ENCODE results near the gene RIMS1. TPM values are rescaled to one million over a fixed set of nuclear protein-coding genes. Genes with fewer than 3 reads are reported as not detected.

RIMS1 gene
- total RNA-seq, 2 donors from 2014 or later: 3.5 to 5.7 TPM

GRCh38 chr6:72417759-72418158 lies 531.4 kb downstream of the RIMS1 start:
- DNase-seq (ENCODE audit: low spot score) (no peak), ATAC-seq (ENCODE audit: insufficient number of reproducible peaks, low FRiP score, low read depth) (no peak)
- Histone ChIP-seq H3K27me3 (replicated peaks; ENCODE audit: insufficient read depth) (no peaks in the 10 kb centered on the region), H3K36me3 (no peaks in the 10 kb centered on the region), H3K27ac (no peak overlapping the region), H3K4me3 (no peak overlapping the region), H3K9me3 (no peaks in the 10 kb centered on the region), H3K4me1 (ENCODE audit: control insufficient read depth in 1 of 2, low read depth in 2 of 2) (no peaks in the 10 kb centered on the region)
- no peak for TF ChIP-seq CTCF (IDR thresholded peaks at IDR 0.05)

- no peaks in the 10 kb centered on the region for H3K4me1 ChIP-seq (ENCODE audit: control insufficient read depth in 1 of 2, low read depth in 2 of 2)
- no peaks in the 10 kb centered on the region for H3K36me3 ChIP-seq
- no peaks in the 10 kb centered on the region for H3K27me3 ChIP-seq (replicated peaks; ENCODE audit: insufficient read depth)
- no peak overlapping the region for H3K4me3 ChIP-seq
- H3K9me3 ChIP-seq: no peaks in the 10 kb centered on the region
- no peak for TF ChIP-seq CTCF (IDR thresholded peaks at IDR 0.05)
- ATAC-seq (ENCODE audit: insufficient number of reproducible peaks, low FRiP score, low read depth): no peak
- no peak overlapping the region for H3K27ac ChIP-seq
- no peak for DNase-seq (ENCODE audit: low spot score)
Measured at GRCh38 chr6:72418495-72418894, 532.1 kb downstream of the RIMS1 start.

- H3K9me3 ChIP-seq: no peaks in the 10 kb centered on the region
- H3K4me3 ChIP-seq: no peak overlapping the region
- TF ChIP-seq CTCF (IDR thresholded peaks at IDR 0.05): no peak
- no peaks in the 10 kb centered on the region for H3K36me3 ChIP-seq
- H3K4me1 ChIP-seq (ENCODE audit: control insufficient read depth in 1 of 2, low read depth in 2 of 2): no peaks in the 10 kb centered on the region
- no peak overlapping the region for H3K27ac ChIP-seq
- no peak for DNase-seq (ENCODE audit: low spot score)
- no peak for ATAC-seq (ENCODE audit: insufficient number of reproducible peaks, low FRiP score, low read depth)
- H3K27me3 ChIP-seq (replicated peaks; ENCODE audit: insufficient read depth): no peaks in the 10 kb centered on the region
Measured at GRCh38 chr6:72419966-72420365, 533.6 kb downstream of the RIMS1 start.

- TF ChIP-seq CTCF (IDR thresholded peaks at IDR 0.05): no peak
- ATAC-seq (ENCODE audit: insufficient number of reproducible peaks, low FRiP score, low read depth): no peak
- H3K4me1 ChIP-seq (ENCODE audit: control insufficient read depth in 1 of 2, low read depth in 2 of 2): no peaks in the 10 kb centered on the region
- DNase-seq (ENCODE audit: low spot score): no peak
- no peaks in the 10 kb centered on the region for H3K9me3 ChIP-seq
- no peaks in the 10 kb centered on the region for H3K27me3 ChIP-seq (replicated peaks; ENCODE audit: insufficient read depth)
- H3K4me3 ChIP-seq: no peak overlapping the region
- no peak overlapping the region for H3K27ac ChIP-seq
- H3K36me3 ChIP-seq: no peaks in the 10 kb centered on the region
Measured at GRCh38 chr6:72420409-72420808, 534.1 kb downstream of the RIMS1 start.

GRCh38 chr6:72421387-72421786 lies 535.0 kb downstream of the RIMS1 start:
- DNase-seq (ENCODE audit: low spot score): no peak
- no peak for TF ChIP-seq CTCF (IDR thresholded peaks at IDR 0.05)
- Histone ChIP-seq H3K4me1 (ENCODE audit: control insufficient read depth in 1 of 2, low read depth in 2 of 2) (no peaks in the 10 kb centered on the region), H3K27me3 (replicated peaks; ENCODE audit: insufficient read depth) (no peaks in the 10 kb centered on the region), H3K36me3 (no peaks in the 10 kb centered on the region), H3K9me3 (no peaks in the 10 kb centered on the region), H3K27ac (no peak overlapping the region), H3K4me3 (no peak overlapping the region)
- no peak for ATAC-seq (ENCODE audit: insufficient number of reproducible peaks, low FRiP score, low read depth)
